Psoas muscle (tissue), 8 donors: Measurements from ENCODE around the gene PIGH. TPM values are rescaled to one million over a fixed set of nuclear protein-coding genes. Genes with fewer than 3 reads are reported as not detected.

ENCODE experiments used
- ATAC-seq, 4 donors: fragments of 200-7000 bp; cut with Tn5 transposase; one replicate each; pipeline ENCODE4 v1.9.1; 2020; ENCODE audit warnings: moderate library complexity in 3 of 4, mild to moderate bottlenecking in 2 of 4
- DNase-seq, 2 donors: peaks; one replicate each; pipeline ENCODE4 v3.0.0-alpha.2; 2020
- H3K27ac ChIP-seq: fragments of 200-600 bp; one replicate; pipeline ENCODE4 v1.8.0; 2022
- H3K27me3 ChIP-seq, 3 donors: fragments of 200-600 bp in 1 of 3; one replicate each; pipeline versions ENCODE4 v1.6.1 to v1.8.0; 2013 to 2022; ENCODE audit warnings: low read length in 2 of 3, mild to moderate bottlenecking in 2 of 3, moderate library complexity in 1 of 3; ENCODE audit not compliant: insufficient read depth in 3 of 3
- H3K36me3 ChIP-seq, 2 donors: fragments of 200-600 bp in 1 of 2; one replicate each; pipeline versions ENCODE4 v1.6.1 to v1.8.0; 2013 to 2022; ENCODE audit warnings: low read depth in 1 of 2, mild to moderate bottlenecking in 1 of 2, moderate library complexity in 1 of 2; ENCODE audit not compliant: insufficient read depth in 1 of 2
- H3K4me1 ChIP-seq: fragments of 200-600 bp; one replicate; pipeline ENCODE4 v1.8.0; 2022
- H3K4me3 ChIP-seq: fragments of 200-600 bp; one replicate; pipeline ENCODE4 v1.8.0; 2022; ENCODE audit warnings: mild to moderate bottlenecking
- H3K9me3 ChIP-seq: fragments of 200-600 bp; one replicate; pipeline ENCODE4 v1.8.0; 2022
- CTCF ChIP-seq: fragments of 200-600 bp; IDR thresholded peaks from one replicate; pipeline ENCODE4 v1.8.0; 2022; ENCODE audit warnings: antibody characterized with exemption
- WGBS, 3 donors: extraction: QIAGEN DNeasy Blood & Tissue Kit; methylation state at CpG; one replicate each; pipeline versions ENCODE4 v1.1.6 to v1.1.7; 2013; 5-methylcytosine and 5-hydroxymethylcytosine counted together
- intact Hi-C, 2 donors: fragments of 100-400 bp; cut with DNase I; formaldehyde crosslinking; loops; one replicate each; pipeline versions ENCODE4 v1.11.0 to v1.14.2; 2022
- polyA plus RNA-seq, 3 donors: library from polyadenylated mRNA; stranded (reverse); fragments of 200-250 nt; gene quantifications; one replicate each; pipeline ENCODE4 v1.2.3, GENCODE V29; 2013
- total RNA-seq, 4 donors: library from RNA; stranded (reverse); fragmentation: NEBNext Ultra II Directional in 2 of 4; extraction: Animal tissue kit (Norgen Biotek cat#: 25700) in 2 of 4; gene quantifications; one replicate each; pipeline versions ENCODE4 v1.2.1 to v1.2.4, GENCODE V29; 2021 to 2023
- donor health status: healthy with polysubstance abuse.
- donor health status: DM: no; HTN: no; CAD: no; lungs with moderate emphysema.
- donor health status: Bipolar disorder and iron deficiency.
- donor health status: healthy.
- donor health status: DM: yes; HTN: yes; CAD: no.
- donor health status: DM: no; HTN: no; CAD: no.
- donor health status: DM: no; HTN: no; CAD: no.
- donor health status: DM: yes; HTN: yes; CAD: no.

PIGH gene
- total and polyA plus RNA-seq, 7 donors: 12.3 to 50.6 (median 25.2) TPM

GRCh38 chr14:67636361-67636919, 36.4 kb upstream of the PIGH start:
- H3K27ac ChIP-seq: peak overlapping the region; percentile 77
- WGBS, 3 donors: 27 to 41% (median 34%) methylated on average over 3 of the region's 3 CpGs

GRCh38 chr14:67633451-67634147, 33.5 kb upstream of the PIGH start:
- Histone ChIP-seq H3K36me3 (peaks cover 3 to 5% of the 10 kb centered on the region in 2 donors), H3K27ac (no peak overlapping the region), H3K9me3 (no peaks in the 10 kb centered on the region), H3K4me3 (no peak overlapping the region), H3K4me1 (peaks cover 4% of the 10 kb centered on the region), H3K27me3 (no peaks in the 10 kb centered on the region)
- ATAC-seq (no peak), DNase-seq (no peak)
- whole genome bisulfite sequencing, 3 donors: 87 to 91% (median 91%) methylated on average over 5 of the region's 5 CpGs
- TF ChIP-seq CTCF: no peak
- intact Hi-C loops: no loop called here

More at GRCh38 chr14:67636361-67636919, 36.4 kb upstream of the PIGH start:
- ATAC-seq: peak; percentile 90 to 93 (median 92)
- H3K27me3 ChIP-seq: no peaks in the 10 kb centered on the region
- peaks cover 4% of the 10 kb centered on the region for H3K4me1 ChIP-seq
- no peak for TF ChIP-seq CTCF
- H3K36me3 ChIP-seq: peaks cover 0 to 5% of the 10 kb centered on the region in 2 donors
- no peak overlapping the region for H3K4me3 ChIP-seq
- H3K9me3 ChIP-seq: no peaks in the 10 kb centered on the region
- intact Hi-C loops: no loop called here
- DNase-seq: no peak

GRCh38 chr14:67630938-67631337, 30.9 kb upstream of the PIGH start:
- DNase-seq: no peak
- Histone ChIP-seq H3K4me3 (no peak overlapping the region), H3K27ac (no peak overlapping the region), H3K4me1 (peaks cover under 1% of the 10 kb centered on the region), H3K9me3 (no peaks in the 10 kb centered on the region), H3K27me3 (no peaks in the 10 kb centered on the region), H3K36me3 (peaks cover 3 to 5% of the 10 kb centered on the region in 2 donors)
- ATAC-seq: no peak
- intact Hi-C loops: no loop called here
- TF ChIP-seq CTCF: no peak
- WGBS, 3 donors: 79 to 80% (median 79%) methylated on average over 5 of the region's 5 CpGs

GRCh38 chr14:67630186-67630585, 30.1 kb upstream of the PIGH start:
- no peak for TF ChIP-seq CTCF
- no peak overlapping the region for H3K27ac ChIP-seq
- WGBS, 3 donors: 90 to 96% (median 91%) methylated on average over 4 of the region's 4 CpGs
- no peaks in the 10 kb centered on the region for H3K27me3 ChIP-seq
- no peak for ATAC-seq
- no peaks in the 10 kb centered on the region for H3K4me1 ChIP-seq
- no peak overlapping the region for H3K4me3 ChIP-seq
- DNase-seq: no peak
- H3K9me3 ChIP-seq: no peaks in the 10 kb centered on the region
- H3K36me3 ChIP-seq: peaks cover 3 to 5% of the 10 kb centered on the region in 2 donors
- intact Hi-C loops: no loop called here
